H1 (cell line): ENCODE results near the gene BCAM. TPM values are rescaled to one million over a fixed set of nuclear protein-coding genes. Genes with fewer than 3 reads are reported as not detected.
"Not testable (repeated sequence)": the region's sequence is repeated elsewhere in the genome, so short reads cannot be mapped to it uniquely, and the experiment has no call there.

Experiments used
- CTCF ChIA-PET: fragments of 300-600 bp; sonication (Branson Sonifier 250); formaldehyde crosslinking; loops from one replicate; lab custom pipeline; 2021; ENCODE audit not compliant: partially characterized antibody; lab: Charles Lee
- POLR2A ChIA-PET: fragments of 300-600 bp; sonication (Branson Sonifier 250); formaldehyde crosslinking; loops from one replicate; lab custom pipeline; 2021; ENCODE audit warnings: inconsistent platforms; ENCODE audit not compliant: partially characterized antibody; lab: Charles Lee
- DNase-seq, 2 experiments: peaks; one replicate each; pipeline versions ENCODE4 v3.0.0 to v3.0.0-alpha.2; 2010 to 2022; ENCODE audit warnings: low spot score in 2 of 2, low read depth in 1 of 2, mixed read lengths in 1 of 2
- FAIRE-seq: peaks from 2 replicates; lab custom pipeline; 2011; peaks lifted over from hg19 to GRCh38; lab: Jason Lieb, UNC
- H2AFZ ChIP-seq: 2 replicates; pipeline ENCODE4 v1.8.1; 2012; ENCODE audit warnings: low read length, inconsistent platforms
- H2AK5ac ChIP-seq: 2 replicates; pipeline ENCODE4 v1.6.1; 2013; ENCODE audit warnings: low read depth, low read length
- H2BK120ac ChIP-seq: replicated peaks from 2 replicates; pipeline ENCODE3; 2013; ENCODE audit warnings: low read depth, low read length, inconsistent platforms
- H2BK12ac ChIP-seq: 2 replicates; pipeline ENCODE4 v1.6.1; 2013; ENCODE audit warnings: low read depth, low read length
- H2BK15ac ChIP-seq: 2 replicates; pipeline ENCODE4 v1.6.1; 2013; ENCODE audit warnings: low read length
- H2BK20ac ChIP-seq: 2 replicates; pipeline ENCODE4 v1.6.1; 2013; ENCODE audit warnings: low read length
- H2BK5ac ChIP-seq: 2 replicates; pipeline ENCODE4 v1.6.1; 2013; ENCODE audit warnings: low read depth, low read length
- H3K14ac ChIP-seq: 2 replicates; pipeline ENCODE4 v1.6.1; 2013; ENCODE audit warnings: inconsistent platforms; ENCODE audit not compliant: insufficient read length
- H3K18ac ChIP-seq: 2 replicates; pipeline ENCODE4 v1.6.1; 2013; ENCODE audit warnings: low read length; ENCODE audit errors: extremely low read depth
- H3K23ac ChIP-seq: 2 replicates; pipeline ENCODE4 v1.6.1; 2013; ENCODE audit warnings: inconsistent platforms; ENCODE audit not compliant: insufficient read length
- H3K23me2 ChIP-seq: 2 replicates; pipeline ENCODE4 v1.6.1; 2013; ENCODE audit warnings: low read depth, low read length
- H3K27ac ChIP-seq: 2 replicates; pipeline ENCODE4 v1.6.1; 2011; ENCODE audit warnings: low read depth, low read length, inconsistent platforms
- H3K27me3 ChIP-seq, 4 experiments: replicated peaks in 1 of 4; 1 replicate in 1 of 4; 2 replicates in 3 of 4; pipeline versions ENCODE4 v1.6.1 to v1.8.1; 2011 to 2013; ENCODE audit warnings: low read length in 3 of 4, mild to moderate bottlenecking in 3 of 4, inconsistent platforms in 2 of 4, mixed read lengths in 2 of 4, moderate library complexity in 1 of 4; ENCODE audit not compliant: control insufficient read depth in 3 of 4, insufficient read depth in 3 of 4; ENCODE audit errors: extremely low read depth in 1 of 4
- H3K36me3 ChIP-seq, 4 experiments: 2 replicates each; pipeline versions ENCODE4 v1.6.1 to v1.8.1; 2011 to 2013; ENCODE audit warnings: mild to moderate bottlenecking in 4 of 4, low read length in 3 of 4, moderate library complexity in 2 of 4, control low read depth in 1 of 4, inconsistent platforms in 1 of 4; ENCODE audit not compliant: insufficient read depth in 4 of 4, control insufficient read depth in 2 of 4
- H3K4ac ChIP-seq: replicated peaks from 2 replicates; pipeline ENCODE3; 2013; ENCODE audit warnings: low read length, low read depth, mixed read lengths, inconsistent platforms; ENCODE audit not compliant: insufficient read length
- H3K4me1 ChIP-seq, 4 experiments: replicated peaks in 1 of 4; 1 replicate in 1 of 4; 2 replicates in 3 of 4; pipeline versions ENCODE4 v1.6.1 to v1.8.1; 2011 to 2013; ENCODE audit warnings: low read length in 3 of 4, inconsistent platforms in 2 of 4, mixed read lengths in 1 of 4; ENCODE audit not compliant: insufficient read depth in 4 of 4, control insufficient read depth in 3 of 4
- H3K4me2 ChIP-seq, 2 experiments: 2 replicates each; pipeline versions ENCODE4 v1.6.1 to v1.8.1; 2011 to 2013; ENCODE audit warnings: low read depth in 2 of 2, low read length in 2 of 2, control low read depth in 1 of 2, inconsistent platforms in 1 of 2, mild to moderate bottlenecking in 1 of 2; ENCODE audit not compliant: insufficient read depth in 1 of 2
- H3K4me3 ChIP-seq, 4 experiments: fragments of 200-600, 300-600 bp in 1 of 4; sonication (generic), shearing (Covaris generic), sonication (Bioruptor Twin) in 1 of 4; 2 replicates each; pipeline versions ENCODE4 v1.5.1 to v1.8.1; 2011 to 2016; ENCODE audit warnings: low read length in 4 of 4, low read depth in 3 of 4, control low read depth in 2 of 4, inconsistent platforms in 2 of 4, mild to moderate bottlenecking in 2 of 4, mixed read lengths in 1 of 4, moderate library complexity in 1 of 4; ENCODE audit not compliant: insufficient read depth in 2 of 4; ENCODE audit errors: extremely low read depth in 1 of 4
- H3K56ac ChIP-seq: replicated peaks from 2 replicates; pipeline ENCODE3; 2013; ENCODE audit warnings: low read depth, mild to moderate bottlenecking, mixed read lengths, low read length, inconsistent platforms; ENCODE audit not compliant: insufficient read length
- H3K79me1 ChIP-seq: 2 replicates; pipeline ENCODE4 v1.6.1; 2013; ENCODE audit warnings: low read depth, low read length, control low read depth
- H3K79me2 ChIP-seq, 2 experiments: 2 replicates each; pipeline versions ENCODE4 v1.6.1 to v1.8.1; 2012 to 2013; ENCODE audit warnings: low read length in 2 of 2, mild to moderate bottlenecking in 2 of 2, inconsistent platforms in 1 of 2; ENCODE audit not compliant: insufficient read depth in 2 of 2, control insufficient read depth in 1 of 2
- H3K9ac ChIP-seq, 4 experiments: replicated peaks in 1 of 4; 1 replicate in 1 of 4; 2 replicates in 3 of 4; pipeline versions ENCODE4 v1.6.1 to v1.8.1; 2011 to 2013; ENCODE audit warnings: low read depth in 3 of 4, low read length in 3 of 4, control low read depth in 2 of 4, mild to moderate bottlenecking in 2 of 4, moderate library complexity in 2 of 4, inconsistent platforms in 1 of 4; ENCODE audit errors: extremely low read depth in 1 of 4
- H3K9me3 ChIP-seq, 2 experiments: 2 replicates each; pipeline versions ENCODE4 v1.6.1 to v1.8.1; 2012 to 2013; ENCODE audit warnings: mild to moderate bottlenecking in 2 of 2, moderate library complexity in 2 of 2, control low read depth in 1 of 2, inconsistent platforms in 1 of 2, low read depth in 1 of 2, low read length in 1 of 2, mixed read lengths in 1 of 2; ENCODE audit not compliant: insufficient read depth in 2 of 2
- H4K20me1 ChIP-seq, 2 experiments: replicated peaks in 1 of 2; 2 replicates each; pipeline versions ENCODE3 to v1.8.1; 2011 to 2013; ENCODE audit warnings: inconsistent platforms in 2 of 2, low read length in 2 of 2, mild to moderate bottlenecking in 1 of 2; ENCODE audit not compliant: insufficient read depth in 2 of 2, control insufficient read depth in 1 of 2
- H4K5ac ChIP-seq: 2 replicates; pipeline ENCODE4 v1.6.1; 2013; ENCODE audit warnings: low read length, low read depth, mixed read lengths, inconsistent platforms; ENCODE audit not compliant: insufficient read length
- H4K8ac ChIP-seq: 2 replicates; pipeline ENCODE4 v1.8.0; 2013; ENCODE audit warnings: mild to moderate bottlenecking, moderate library complexity, low read length, inconsistent platforms; ENCODE audit not compliant: insufficient read depth; ENCODE audit errors: extremely low read depth
- H4K91ac ChIP-seq: replicated peaks from 2 replicates; pipeline ENCODE3; 2013; ENCODE audit warnings: low read length, mixed read lengths, inconsistent platforms; ENCODE audit not compliant: insufficient read length
- WGBS, 2 experiments: shearing (Covaris generic) in 1 of 2; methylation state at CpG; one replicate each; pipeline versions ENCODE4 v1.1.6 to v1.1.7; 2013 to 2015; ENCODE audit warnings: low lambda C conversion rate in 2 of 2, mixed read lengths in 2 of 2, inconsistent platforms in 1 of 2, low coverage in 1 of 2, missing lambda C conversion rate in 1 of 2; ENCODE audit not compliant: insufficient replicate concordance in 2 of 2, insufficient coverage in 1 of 2, insufficient read length in 1 of 2; ENCODE audit errors: extremely low coverage in 1 of 2, missing lambda C conversion rate in 1 of 2; 5-methylcytosine and 5-hydroxymethylcytosine counted together
- polyA plus RNA-seq, 7 experiments: library from polyadenylated mRNA; depleted of rRNA in 3 of 7; stranded (reverse) in 5 of 7; unstranded in 2 of 7; fragments of >200 nt in 5 of 7; fragments of 200-250 nt in 2 of 7; gene quantifications; 1 replicate in 5 of 7; 2 replicates in 1 of 7; 4 replicates in 1 of 7; pipeline versions ENCODE4 v1.2.1 to v1.2.3, GENCODE V29; 2011 to 2013; ENCODE audit warnings: missing spikeins in 2 of 7, mixed read lengths in 2 of 7
- total RNA-seq: library from RNA; stranded (reverse); fragmentation: NEBNext Ultra II Directional; extraction: Animal tissue kit (Norgen Biotek cat#: 25700); gene quantifications from 2 replicates; pipeline ENCODE4 v1.2.1, GENCODE V29; 2021

Gene BCAM
- total and polyA plus RNA-seq, 2 of the 8 experiments (the other 6 are each of a cell fraction or from before 2014, with no cell fraction given): 32.5 to 81.4 TPM

DNA sequence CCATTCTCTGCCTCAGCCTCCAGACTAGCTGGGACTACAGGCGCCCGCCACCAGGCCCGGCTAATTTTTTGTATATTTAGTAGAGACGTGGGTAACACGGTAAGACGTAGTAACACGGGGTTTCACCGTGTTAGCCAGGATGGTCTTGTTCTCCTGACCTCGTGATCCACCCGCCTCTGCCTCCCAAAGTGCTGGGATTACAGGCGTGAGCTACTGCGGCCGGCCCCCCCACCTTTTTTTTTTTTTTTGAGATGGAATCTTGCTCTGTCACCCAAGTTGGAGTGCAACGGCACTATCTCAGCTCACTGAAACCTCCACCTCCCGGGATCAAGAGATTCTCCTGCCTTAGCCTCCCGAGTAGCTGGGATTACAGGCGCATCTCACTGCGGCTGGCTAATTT is 36.8 kb upstream of the BCAM start:
- CTCF ChIA-PET: interaction anchor here (0.6 to 16.4 kb wide), 26 partner anchors 9 to 246 kb away, joined by 3 to 468 read pairs (median 9); partner anchors contain the start of gene BCAM
- not testable (repeated sequence) for H2BK12ac ChIP-seq, H3K9me3 ChIP-seq, H4K5ac ChIP-seq, H4K20me1 ChIP-seq, H2BK120ac ChIP-seq, H2BK15ac ChIP-seq, H3K14ac ChIP-seq, H3K18ac ChIP-seq, H2BK5ac ChIP-seq, H2AK5ac ChIP-seq, H3K4me1 ChIP-seq, H3K23ac ChIP-seq, DNase-seq, H3K4me2 ChIP-seq, H3K27ac ChIP-seq, H2AFZ ChIP-seq, H3K4ac ChIP-seq, FAIRE-seq, H3K79me1 ChIP-seq, H3K56ac ChIP-seq, H2BK20ac ChIP-seq, H3K27me3 ChIP-seq, H3K4me3 ChIP-seq, H3K9ac ChIP-seq, H3K79me2 ChIP-seq, H4K8ac ChIP-seq, H4K91ac ChIP-seq, H3K36me3 ChIP-seq, H3K23me2 ChIP-seq
- POLR2A ChIA-PET: interaction anchor here (1.1 to 2.4 kb wide), 5 partner anchors 9 to 83 kb away, joined by 3 to 12 read pairs (median 5); partner anchors contain the start of gene BCAM
- 84% methylated on average over 16 of the region's 18 CpGs; no CpG with 5 or more reads in 1 of the 2 experiments for WGBS, 2 experiments
